Measurements from ENCODE around the gene SLC5A10. TPM values are rescaled to one million over a fixed set of nuclear protein-coding genes. Genes with fewer than 3 reads are reported as not detected.
"Not testable (repeated sequence)": the region's sequence is repeated elsewhere in the genome, so short reads cannot be mapped to it uniquely, and the experiment has no call there.

The SLC5A10 gene
- total RNA-seq, 4 donors from 2014 or later, result 0.40 to 0.76 (median 0.53) TPM; not detected in 1

DNA sequence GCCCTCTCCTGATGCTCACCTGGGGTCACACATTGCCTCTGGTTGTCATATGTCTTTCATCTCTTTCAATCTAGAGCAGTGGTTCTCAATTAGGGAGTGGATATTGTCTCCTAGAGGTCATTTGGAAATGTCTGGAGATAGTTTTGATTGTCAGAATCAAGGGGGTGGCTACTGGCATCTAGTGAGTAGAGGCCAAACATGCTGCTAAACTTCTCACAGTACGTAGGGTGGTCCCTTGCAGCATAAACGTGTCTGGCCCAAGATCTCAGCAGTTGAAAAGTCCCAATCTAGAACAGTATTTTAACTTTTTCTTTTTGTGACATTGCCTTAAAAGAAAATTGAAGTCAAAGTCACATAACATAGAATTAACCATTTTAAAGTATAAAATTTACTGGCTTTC is 30.5 kb upstream of the SLC5A10 start:
- Histone ChIP-seq H3K4me1 (peaks cover 14 to 48% (median 15%) of the 10 kb centered on the region in 3 donors), H3K36me3 (peaks cover 2 to 56% (median 3%) of the 10 kb centered on the region in 3 donors), H3K27ac (peak overlapping the region in 3 of 4 donors; percentile 14 to 53 (median 43)), H3K9me3 (no peaks in the 10 kb centered on the region), H3K27me3 (no peaks in the 10 kb centered on the region), H3K4me3 (no peak overlapping the region)
- no peak for DNase-seq
- 55 to 58% methylated on average over 2 of the region's 2 CpGs for WGBS, 2 donors
- TF ChIP-seq POLR2A (IDR thresholded peaks at IDR 0.05), result no peak
- intact Hi-C loops (cut with DNase I), result no loop called here

DNA sequence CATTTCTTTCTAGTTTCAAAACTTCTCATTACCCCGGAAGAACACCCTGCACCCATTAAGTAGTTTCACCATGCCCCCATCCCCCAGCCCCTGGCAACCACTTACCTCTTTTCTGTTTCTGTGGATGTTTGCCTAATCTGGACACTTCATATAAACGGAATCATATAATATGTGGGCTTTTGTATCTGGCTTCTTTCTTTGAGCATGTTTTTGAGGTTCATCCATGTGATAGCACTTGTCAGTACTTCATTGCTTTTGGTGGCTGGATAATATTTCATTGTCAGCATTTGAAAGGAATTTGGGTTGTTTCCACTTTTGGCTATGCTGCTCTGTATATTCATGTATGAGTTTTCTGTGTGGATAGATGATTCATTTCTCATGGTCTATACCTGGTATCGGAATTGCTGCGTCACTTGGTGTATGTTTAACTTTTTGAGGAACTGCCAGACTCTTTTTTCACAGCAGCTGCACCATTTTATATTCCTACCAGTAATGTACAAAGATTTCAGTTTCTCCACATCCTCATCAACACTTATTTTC is 30.0 kb upstream of the SLC5A10 start:
- Histone ChIP-seq H3K4me1 (peaks cover 14 to 48% (median 15%) of the 10 kb centered on the region in 3 donors), H3K36me3 (peaks cover 0 to 56% (median 3%) of the 10 kb centered on the region in 3 donors), H3K27me3 (no peaks in the 10 kb centered on the region), H3K9me3 (no peaks in the 10 kb centered on the region), H3K27ac (peak overlapping the region in 2 of 4 donors; percentile 43 to 53), H3K4me3 (no peak overlapping the region)
- intact Hi-C loops (cut with DNase I), result no loop called here
- DNase-seq, result no peak
- no peak for TF ChIP-seq POLR2A (IDR thresholded peaks at IDR 0.05)
- TF ChIP-seq CTCF (IDR thresholded peaks at IDR 0.05), result no peak
- WGBS, 2 donors, result 24 to 35% methylated on average over 4 of the region's 4 CpGs

- H3K27me3 ChIP-seq; H3K4me3 ChIP-seq; intact Hi-C loops (cut with DNase I); DNase-seq; H3K9me3 ChIP-seq: not testable (repeated sequence)
- peaks cover 0 to 56% (median 3%) of the 10 kb centered on the region in 3 donors for H3K36me3 ChIP-seq
- H3K27ac ChIP-seq, result peak overlapping the region in 2 of 4 donors; percentile 43 to 53
- peaks cover 14 to 48% (median 15%) of the 10 kb centered on the region in 3 donors for H3K4me1 ChIP-seq
- WGBS, 2 donors, result 91 to 93% methylated on average over 6 to 7 of the region's 7 CpGs
Measured at GRCh38 chr17:18922596-18922995, 29.4 kb upstream of the SLC5A10 start.

DNA sequence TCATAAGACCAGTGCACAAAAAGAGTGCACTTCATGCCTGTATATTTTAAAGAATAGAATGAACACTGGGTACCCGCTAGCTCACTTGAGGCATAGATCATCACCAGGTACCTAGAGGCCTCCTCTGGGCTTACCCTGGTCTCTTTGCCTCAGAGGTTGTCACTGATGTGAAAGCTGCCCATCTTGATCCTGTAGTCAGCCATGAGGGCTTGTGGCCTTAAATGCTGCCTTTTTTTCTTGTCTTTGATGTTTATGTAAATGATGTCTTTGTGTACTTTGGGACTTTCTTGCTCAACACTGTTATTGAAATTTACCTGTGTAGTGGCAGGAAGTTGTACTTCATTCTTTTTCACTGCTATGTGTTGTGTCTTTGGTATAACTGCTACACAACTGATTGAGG is 26.8 kb upstream of the SLC5A10 start:
- WGBS, 2 donors, result 95 to 100% methylated on average over 1 of the region's 1 CpG

DNA sequence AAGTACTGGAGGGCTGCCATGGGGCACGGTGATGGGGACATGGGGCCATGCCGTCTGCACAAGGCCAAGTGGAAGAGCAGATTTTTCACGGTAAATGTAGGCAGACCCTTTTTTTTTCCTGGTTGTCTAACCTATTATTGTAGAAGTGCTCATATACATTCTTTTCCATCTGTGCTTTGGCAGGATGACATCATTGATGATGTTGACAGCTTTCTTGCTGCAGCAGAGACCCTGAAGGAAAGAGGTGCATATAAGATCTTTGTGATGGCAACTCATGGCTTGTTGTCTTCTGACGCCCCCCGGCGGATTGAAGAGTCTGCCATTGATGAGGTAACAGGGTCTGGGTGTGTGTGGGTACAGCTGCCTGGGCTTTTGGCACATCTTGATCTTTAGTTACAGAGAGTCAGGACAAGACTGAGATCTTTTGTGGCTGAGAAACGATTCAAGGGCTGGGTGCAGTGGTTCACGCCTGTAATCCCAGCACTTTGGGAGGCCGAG is 23.3 kb upstream of the SLC5A10 start:
- no peaks in the 10 kb centered on the region for H3K27me3 ChIP-seq
- no peaks in the 10 kb centered on the region for H3K9me3 ChIP-seq
- 92 to 95% methylated on average over 6 to 9 of the region's 9 CpGs for WGBS, 2 donors
- no peak for DNase-seq
- H3K4me3 ChIP-seq, result no peak overlapping the region
- no peak overlapping the region for H3K27ac ChIP-seq
- peaks cover 0 to 81% (median 13%) of the 10 kb centered on the region in 3 donors for H3K36me3 ChIP-seq
- H3K4me1 ChIP-seq, result peaks cover 0 to 8% (median 3%) of the 10 kb centered on the region in 3 donors
- intact Hi-C loops (cut with DNase I), result no loop called here
- TF ChIP-seq CTCF (IDR thresholded peaks at IDR 0.05) (no peak), POLR2A (IDR thresholded peaks at IDR 0.05) (no peak)

More for the DNA sequence above, 26.8 kb upstream of the SLC5A10 start:
- no peak for TF ChIP-seq CTCF (IDR thresholded peaks at IDR 0.05)
- Histone ChIP-seq H3K9me3 (no peaks in the 10 kb centered on the region), H3K4me1 (peaks cover 14 to 42% (median 15%) of the 10 kb centered on the region in 3 donors), H3K27ac (no peak overlapping the region), H3K27me3 (no peaks in the 10 kb centered on the region), H3K4me3 (no peak overlapping the region), H3K36me3 (peaks cover 0 to 59% (median 7%) of the 10 kb centered on the region in 3 donors)
- intact Hi-C loops (cut with DNase I), result no loop called here
- no peak for DNase-seq

DNA sequence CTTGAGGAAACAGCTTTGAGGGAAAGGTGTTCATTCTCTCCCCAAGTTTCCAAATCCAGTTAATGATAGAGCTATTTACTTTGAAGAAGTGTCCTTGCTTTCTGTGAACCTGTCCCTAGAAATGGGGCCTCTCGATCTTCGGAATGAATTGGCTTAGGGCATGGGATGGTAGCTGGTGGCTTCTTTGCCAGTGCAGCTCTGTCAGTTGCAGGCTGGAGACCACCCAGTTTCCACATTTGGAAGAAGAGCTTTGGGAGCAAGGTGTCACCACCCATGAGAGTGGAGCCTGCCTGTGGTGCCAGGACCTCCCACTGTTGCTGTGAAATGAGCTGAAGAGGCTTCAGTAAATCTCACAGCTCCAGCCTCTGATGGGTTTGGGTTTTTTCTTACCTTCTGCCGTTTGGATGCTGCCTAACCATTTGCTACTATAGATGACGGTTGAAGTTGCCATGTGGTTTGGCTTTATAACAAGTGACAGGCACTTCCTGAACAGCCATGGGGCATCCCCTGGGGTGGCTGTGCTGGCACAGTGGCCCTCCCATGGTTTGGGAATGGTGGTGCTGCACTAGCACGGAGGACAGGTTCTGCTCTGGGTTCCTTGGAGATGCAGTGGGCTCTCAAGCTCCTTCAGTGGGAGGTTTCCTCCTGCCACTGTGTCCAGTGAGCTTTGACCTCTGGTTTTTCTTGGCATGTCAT is 19.5 kb upstream of the SLC5A10 start:
- Histone ChIP-seq H3K27ac (no peak overlapping the region), H3K36me3 (peaks cover 0 to 49% (median 13%) of the 10 kb centered on the region in 3 donors), H3K27me3 (no peaks in the 10 kb centered on the region), H3K4me1 (no peaks in the 10 kb centered on the region), H3K9me3 (no peaks in the 10 kb centered on the region), H3K4me3 (no peak overlapping the region)
- TF ChIP-seq CTCF (IDR thresholded peaks at IDR 0.05) (no peak), POLR2A (IDR thresholded peaks at IDR 0.05) (no peak)
- WGBS, 2 donors, result 42 to 87% methylated on average over 2 of the region's 5 CpGs
- intact Hi-C loops (cut with DNase I), result no loop called here
- DNase-seq, result no peak

All from esophagus squamous epithelium (tissue), 5 donors.